A673 (cell line): Measurements from ENCODE around the gene PLEKHO2.

ENCODE experiments used
- EZH2 ChIP-seq: fragments of 200-600 bp; sonication (generic); IDR thresholded peaks from 2 replicates; pipeline ENCODE4 v1.6.1; 2017; ENCODE audit warnings: borderline replicate concordance, low read depth, mild to moderate bottlenecking, mixed read lengths, antibody characterized with exemption, low read length; ENCODE audit not compliant: poor library complexity, severe bottlenecking
- TF ChIP-seq, protein P1 (sequence below): fragments of 300-800, 200-600 bp; sonication (generic); conservative IDR thresholded peaks from 2 replicates; pipeline ENCODE4 v1.5.1; 2017; ENCODE audit warnings: low read depth, mild to moderate bottlenecking, antibody characterized with exemption, low read length, moderate library complexity, mixed read lengths

DNA sequence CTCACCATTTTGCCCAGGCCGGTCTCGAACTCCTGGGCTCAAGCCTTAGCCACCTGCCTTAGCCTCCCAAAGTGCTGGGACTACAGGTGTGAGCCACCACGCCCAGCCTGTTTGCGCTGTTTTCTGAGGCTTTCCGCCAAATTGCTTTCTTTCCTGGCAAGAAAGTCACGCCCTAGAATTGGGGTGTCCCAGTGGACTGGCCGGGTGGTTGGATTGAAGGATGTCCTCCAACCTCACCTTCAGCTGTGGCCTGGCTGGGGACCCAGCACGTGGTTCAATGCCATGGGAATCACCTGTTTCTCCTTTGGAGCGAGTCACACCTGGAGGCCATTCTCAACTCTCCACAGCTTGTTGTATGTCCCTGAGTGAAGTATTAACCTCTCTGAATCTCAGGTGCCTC is 64.2 kb downstream of the PLEKHO2 start:
- TF ChIP-seq, protein P1, sequence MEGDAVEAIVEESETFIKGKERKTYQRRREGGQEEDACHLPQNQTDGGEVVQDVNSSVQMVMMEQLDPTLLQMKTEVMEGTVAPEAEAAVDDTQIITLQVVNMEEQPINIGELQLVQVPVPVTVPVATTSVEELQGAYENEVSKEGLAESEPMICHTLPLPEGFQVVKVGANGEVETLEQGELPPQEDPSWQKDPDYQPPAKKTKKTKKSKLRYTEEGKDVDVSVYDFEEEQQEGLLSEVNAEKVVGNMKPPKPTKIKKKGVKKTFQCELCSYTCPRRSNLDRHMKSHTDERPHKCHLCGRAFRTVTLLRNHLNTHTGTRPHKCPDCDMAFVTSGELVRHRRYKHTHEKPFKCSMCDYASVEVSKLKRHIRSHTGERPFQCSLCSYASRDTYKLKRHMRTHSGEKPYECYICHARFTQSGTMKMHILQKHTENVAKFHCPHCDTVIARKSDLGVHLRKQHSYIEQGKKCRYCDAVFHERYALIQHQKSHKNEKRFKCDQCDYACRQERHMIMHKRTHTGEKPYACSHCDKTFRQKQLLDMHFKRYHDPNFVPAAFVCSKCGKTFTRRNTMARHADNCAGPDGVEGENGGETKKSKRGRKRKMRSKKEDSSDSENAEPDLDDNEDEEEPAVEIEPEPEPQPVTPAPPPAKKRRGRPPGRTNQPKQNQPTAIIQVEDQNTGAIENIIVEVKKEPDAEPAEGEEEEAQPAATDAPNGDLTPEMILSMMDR = no peak
- no peak for TF ChIP-seq EZH2
